Neuronal stem cell (in vitro differentiated cells): Measurements from ENCODE around the gene PTAR1.

ENCODE experiments used
- DNase-seq: peaks from one replicate; pipeline ENCODE4 v3.0.0-alpha.2; 2013; ENCODE audit warnings: low spot score
- H2AFZ ChIP-seq: one replicate; pipeline ENCODE4 v1.6.1; 2013; ENCODE audit warnings: mild to moderate bottlenecking, low read length, inconsistent platforms
- H2AK5ac ChIP-seq: 2 replicates; pipeline ENCODE4 v1.6.1; 2013; ENCODE audit warnings: low read depth, mild to moderate bottlenecking, inconsistent platforms, low read length, moderate library complexity, mixed read lengths
- H2BK120ac ChIP-seq: 2 replicates; pipeline ENCODE4 v1.6.1; 2013; ENCODE audit warnings: low read depth, mild to moderate bottlenecking, inconsistent platforms, low read length, moderate library complexity, mixed read lengths
- H2BK12ac ChIP-seq: one replicate; pipeline ENCODE4 v1.6.1; 2013; ENCODE audit warnings: low read length, inconsistent platforms
- H2BK15ac ChIP-seq: 2 replicates; pipeline ENCODE4 v1.6.1; 2013; ENCODE audit warnings: mild to moderate bottlenecking, low read length, inconsistent platforms, mixed read lengths
- H2BK5ac ChIP-seq: one replicate; pipeline ENCODE4 v1.6.1; 2013; ENCODE audit warnings: inconsistent platforms, mild to moderate bottlenecking, low read length, moderate library complexity
- H3K14ac ChIP-seq: one replicate; pipeline ENCODE4 v1.6.1; 2013; ENCODE audit warnings: low read length, inconsistent platforms
- H3K18ac ChIP-seq: 2 replicates; pipeline ENCODE4 v1.6.1; 2013; ENCODE audit warnings: low read length, inconsistent platforms
- H3K23ac ChIP-seq: 2 replicates; pipeline ENCODE4 v1.6.1; 2013; ENCODE audit warnings: low read depth, mild to moderate bottlenecking, mixed read lengths, low read length, inconsistent platforms; ENCODE audit not compliant: poor library complexity
- H3K27ac ChIP-seq: replicated peaks from 3 replicates; pipeline ENCODE4 v1.5.1; 2013; ENCODE audit warnings: low read length, inconsistent platforms
- H3K27me3 ChIP-seq, 3 experiments: 2 replicates each; pipeline ENCODE4 v1.6.1; 2013; ENCODE audit warnings: low read length in 3 of 3, mild to moderate bottlenecking in 2 of 3, inconsistent platforms in 1 of 3, low read depth in 1 of 3, mixed read lengths in 1 of 3, moderate library complexity in 1 of 3; ENCODE audit not compliant: control insufficient read depth in 3 of 3, insufficient read depth in 3 of 3
- H3K36me3 ChIP-seq, 2 donors: replicated peaks in 1 of 2; 2 replicates each; pipeline ENCODE4 v1.6.1; 2013; ENCODE audit warnings: low read length in 2 of 2; ENCODE audit not compliant: control insufficient read depth in 2 of 2, insufficient read depth in 2 of 2
- H3K4ac ChIP-seq: 2 replicates; pipeline ENCODE4 v1.6.1; 2013; ENCODE audit warnings: inconsistent platforms, mild to moderate bottlenecking, low read length, moderate library complexity
- H3K4me1 ChIP-seq, 2 donors: 1 replicate in 1 of 2; 2 replicates in 1 of 2; pipeline ENCODE4 v1.6.1; 2013; ENCODE audit warnings: low read length in 2 of 2, low read depth in 1 of 2; ENCODE audit not compliant: control insufficient read depth in 2 of 2, insufficient read depth in 1 of 2
- H3K4me2 ChIP-seq: one replicate; pipeline ENCODE4 v1.6.1; 2013; ENCODE audit warnings: mild to moderate bottlenecking, low read length, inconsistent platforms; ENCODE audit not compliant: insufficient read depth, poor library complexity, severe bottlenecking
- H3K4me3 ChIP-seq, 2 donors: 2 replicates each; pipeline ENCODE4 v1.5.1; 2013; ENCODE audit warnings: low read length in 2 of 2, mild to moderate bottlenecking in 2 of 2, inconsistent platforms in 1 of 2, moderate library complexity in 1 of 2
- H3K79me1 ChIP-seq: one replicate; pipeline ENCODE4 v1.6.1; 2013; ENCODE audit warnings: low read depth, mild to moderate bottlenecking, inconsistent platforms, low read length, moderate library complexity
- H3K9ac ChIP-seq: one replicate; pipeline ENCODE4 v1.6.1; 2013; ENCODE audit warnings: mild to moderate bottlenecking, low read depth, low read length, inconsistent platforms; ENCODE audit not compliant: poor library complexity
- H3K9me3 ChIP-seq, 2 donors: replicated peaks in 1 of 2; 2 replicates each; pipeline versions ENCODE3 to v1.6.1; 2013; ENCODE audit warnings: low read length in 2 of 2, mild to moderate bottlenecking in 2 of 2, inconsistent platforms in 1 of 2, low read depth in 1 of 2, mixed read lengths in 1 of 2, moderate library complexity in 1 of 2; ENCODE audit not compliant: control insufficient read depth in 2 of 2, insufficient read depth in 1 of 2
- H4K8ac ChIP-seq: one replicate; pipeline ENCODE4 v1.6.1; 2013; ENCODE audit warnings: low read depth, mild to moderate bottlenecking, inconsistent platforms, low read length, moderate library complexity
- H4K91ac ChIP-seq: one replicate; pipeline ENCODE4 v1.6.1; 2013; ENCODE audit warnings: low read length, low read depth, mild to moderate bottlenecking, inconsistent platforms; ENCODE audit not compliant: poor library complexity
- WGBS, 2 donors: extraction: QIAGEN DNeasy Blood & Tissue Kit; methylation state at CpG; one replicate each; pipeline ENCODE4 v1.1.7; 2013; ENCODE audit warnings: missing lambda C conversion rate in 2 of 2, mixed read lengths in 1 of 2; ENCODE audit not compliant: insufficient read length in 2 of 2, insufficient replicate concordance in 1 of 2; ENCODE audit errors: extremely low coverage in 2 of 2; 5-methylcytosine and 5-hydroxymethylcytosine counted together

Gene PTAR1

GRCh38 chr9:69757996-69758675 lies 1.7 kb downstream of the PTAR1 start:
- H3K27ac ChIP-seq = no peak overlapping the region
- no peak overlapping the region for H2AK5ac ChIP-seq
- no peak overlapping the region for H2AFZ ChIP-seq
- no peak overlapping the region for H2BK5ac ChIP-seq
- H3K23ac ChIP-seq = no peak overlapping the region
- no peak for DNase-seq
- H3K4me2 ChIP-seq = no peak overlapping the region
- H3K79me1 ChIP-seq = peaks cover 1% of the 10 kb centered on the region
- H2BK15ac ChIP-seq = no peak overlapping the region
- no peak overlapping the region for H3K4ac ChIP-seq
- WGBS, 2 donors = 100% methylated on average over 2 of the region's 6 CpGs; no CpG with 5 or more reads in 1 of the 2 donors
- peak overlapping the region in 1 of 2 donors; percentile 70 for H3K4me3 ChIP-seq
- H3K9ac ChIP-seq = no peak overlapping the region
- H2BK120ac ChIP-seq = no peak overlapping the region
- H2BK12ac ChIP-seq = no peak overlapping the region
- H4K8ac ChIP-seq = no peak overlapping the region
- peaks cover 0 to 3% of the 10 kb centered on the region in 2 donors for H3K9me3 ChIP-seq
- H3K14ac ChIP-seq = no peak overlapping the region
- no peak overlapping the region for H3K18ac ChIP-seq
- no peak overlapping the region for H4K91ac ChIP-seq
- H3K27me3 ChIP-seq = no peaks in the 10 kb centered on the region
- H3K36me3 ChIP-seq = peaks cover 0 to 27% of the 10 kb centered on the region in 2 donors
- peaks cover 2% of the 10 kb centered on the region in 2 donors for H3K4me1 ChIP-seq

DNA sequence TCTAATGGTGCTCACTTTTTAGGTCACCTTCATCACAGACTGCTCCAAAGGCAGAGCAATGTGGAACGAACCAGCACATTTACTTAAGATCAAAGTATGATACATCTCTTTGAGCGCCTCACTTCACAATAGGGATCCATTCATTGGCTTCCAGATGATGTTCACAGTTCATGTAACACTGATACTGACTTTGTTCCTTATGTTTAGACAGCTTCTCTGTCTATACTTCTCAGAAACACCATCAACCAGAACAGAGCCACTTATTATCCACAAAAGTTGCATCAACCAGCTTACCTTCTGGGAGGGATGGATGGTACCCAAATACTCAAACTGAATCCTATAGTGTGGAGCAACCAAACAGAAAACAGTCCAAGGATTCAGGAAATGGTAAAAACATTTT lies 4.6 kb downstream of the PTAR1 start:
- H3K18ac ChIP-seq = no peak overlapping the region
- H3K36me3 ChIP-seq = peaks cover 0 to 37% of the 10 kb centered on the region in 2 donors
- no peak overlapping the region for H3K27ac ChIP-seq
- H2BK120ac ChIP-seq = no peak overlapping the region
- H3K9me3 ChIP-seq = no peaks in the 10 kb centered on the region
- no peak overlapping the region for H3K4ac ChIP-seq
- no peaks in the 10 kb centered on the region for H3K27me3 ChIP-seq
- no peaks in the 10 kb centered on the region for H3K79me1 ChIP-seq
- no peak overlapping the region for H3K14ac ChIP-seq
- H3K23ac ChIP-seq = no peak overlapping the region
- H3K4me2 ChIP-seq = no peak overlapping the region
- no peak overlapping the region for H2BK12ac ChIP-seq
- H4K91ac ChIP-seq = no peak overlapping the region
- no peak overlapping the region for H4K8ac ChIP-seq
- H3K4me1 ChIP-seq = peaks cover 2% of the 10 kb centered on the region in 2 donors
- WGBS, 2 donors = no CpG with 5 or more reads among the region's 2 CpGs
- H2AFZ ChIP-seq = no peak overlapping the region
- no peak overlapping the region for H2AK5ac ChIP-seq
- H3K9ac ChIP-seq = no peak overlapping the region
- DNase-seq = no peak
- no peak overlapping the region for H2BK5ac ChIP-seq
- H3K4me3 ChIP-seq = no peak overlapping the region
- H2BK15ac ChIP-seq = no peak overlapping the region

- H3K23ac ChIP-seq = no peak overlapping the region
- no peak overlapping the region for H4K8ac ChIP-seq
- no peak overlapping the region for H3K18ac ChIP-seq
- H2AFZ ChIP-seq = no peak overlapping the region
- no peak overlapping the region for H3K14ac ChIP-seq
- H3K4me3 ChIP-seq = no peak overlapping the region
- H3K9me3 ChIP-seq = no peaks in the 10 kb centered on the region
- no peak overlapping the region for H2BK5ac ChIP-seq
- no peaks in the 10 kb centered on the region for H3K27me3 ChIP-seq
- H3K4ac ChIP-seq = no peak overlapping the region
- no peak for DNase-seq
- no peak overlapping the region for H2BK12ac ChIP-seq
- H2BK120ac ChIP-seq = no peak overlapping the region
- H3K4me1 ChIP-seq = peaks cover 2% of the 10 kb centered on the region in 2 donors
- peaks cover 0 to 51% of the 10 kb centered on the region in 2 donors for H3K36me3 ChIP-seq
- no peak overlapping the region for H2BK15ac ChIP-seq
- H3K27ac ChIP-seq = no peak overlapping the region
- H2AK5ac ChIP-seq = no peak overlapping the region
- no peak overlapping the region for H3K9ac ChIP-seq
- H3K4me2 ChIP-seq = no peak overlapping the region
- H3K79me1 ChIP-seq = no peaks in the 10 kb centered on the region
- H4K91ac ChIP-seq = no peak overlapping the region
- WGBS, 2 donors = no CpG with 5 or more reads among the region's 3 CpGs
These were observed 6.0 kb downstream of the PTAR1 start for GRCh38 chr9:69753830-69754229.

DNA sequence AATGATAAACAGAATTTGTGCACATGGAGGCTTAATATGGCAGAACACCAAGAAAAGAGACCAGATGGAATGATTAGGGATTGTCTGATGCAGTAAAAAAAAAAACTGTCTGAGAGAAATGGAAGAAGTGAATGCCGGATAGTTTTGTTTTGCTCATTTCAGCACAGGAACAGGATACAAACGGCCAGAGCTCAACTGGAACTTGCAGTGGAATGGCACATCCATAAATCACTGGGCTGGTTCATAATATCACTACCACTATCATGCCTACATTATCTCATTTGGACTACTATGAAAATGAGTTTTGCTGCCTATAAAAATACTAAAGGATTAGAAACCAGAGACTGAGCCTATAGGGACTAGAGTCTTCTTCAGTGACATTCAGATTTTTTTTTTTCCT lies 9.7 kb downstream of the PTAR1 start:
- Histone ChIP-seq H2BK12ac (no peak overlapping the region), H3K4me2 (no peak overlapping the region), H3K9ac (no peak overlapping the region), H3K23ac (no peak overlapping the region), H3K18ac (no peak overlapping the region), H2BK15ac (no peak overlapping the region), H3K79me1 (no peaks in the 10 kb centered on the region), H3K27ac (no peak overlapping the region), H2BK5ac (no peak overlapping the region), H2BK120ac (no peak overlapping the region), H3K4me3 (no peak overlapping the region), H3K27me3 (no peaks in the 10 kb centered on the region), H2AFZ (no peak overlapping the region), H3K36me3 (peaks cover 2 to 71% of the 10 kb centered on the region in 2 donors), H4K8ac (no peak overlapping the region), H3K4me1 (peaks cover 0 to 1% of the 10 kb centered on the region in 2 donors), H4K91ac (no peak overlapping the region), H3K9me3 (no peaks in the 10 kb centered on the region), H3K14ac (no peak overlapping the region), H2AK5ac (no peak overlapping the region), H3K4ac (no peak overlapping the region)
- no peak for DNase-seq
- WGBS, 2 donors = no CpG with 5 or more reads among the region's 2 CpGs
